ENCODE results near the gene TSC22D3. TPM values are rescaled to one million over a fixed set of nuclear protein-coding genes. Genes with fewer than 3 reads are reported as not detected.
A peak's percentile ranks its signal among the peaks of the same experiment; 100 is the strongest.

TSC22D3 gene
- total and polyA plus RNA-seq, 12 donors = 132 to 474 (median 298) TPM

DNA sequence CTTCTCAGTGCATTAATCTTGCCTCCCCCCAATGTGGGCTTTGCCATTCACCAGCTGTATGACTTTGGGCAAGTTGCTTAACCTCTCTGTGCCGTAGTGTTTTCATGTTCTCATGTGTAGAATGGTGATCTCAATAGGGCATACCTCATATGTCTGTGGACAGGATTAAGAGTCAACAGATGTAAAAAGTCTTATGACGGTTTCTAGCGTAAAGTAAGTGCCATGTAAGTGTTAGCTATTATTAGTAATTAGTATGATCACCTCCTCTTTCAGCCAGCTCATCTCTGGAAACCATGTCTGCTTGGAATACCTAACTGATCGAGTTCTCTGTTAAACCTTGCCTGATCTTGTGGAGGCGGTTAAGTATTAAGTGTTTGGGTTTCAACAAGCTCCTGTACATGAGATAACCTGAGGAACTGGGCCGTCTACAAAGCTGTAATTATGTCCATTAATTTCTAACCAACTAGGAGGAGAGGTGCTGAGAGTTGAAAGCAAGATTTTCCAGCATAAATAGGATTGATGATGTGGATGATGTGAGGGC is 66.3 kb downstream of the TSC22D3 start:
- 85 to 94% (median 90%) methylated on average over 5 to 6 of the region's 6 CpGs for WGBS, 4 donors
- Histone ChIP-seq H3K36me3 (replicated peaks in 1 of 2) (peaks cover 0 to 14% of the 10 kb centered on the region in 2 donors), H3K27me3 (no peaks in the 10 kb centered on the region), H3K4me3 (no peak overlapping the region), H3K27ac (peak overlapping the region in 1 of 5 donors; percentile 81), H3K4me1 (replicated peaks in 1 of 2) (peaks cover 3 to 26% of the 10 kb centered on the region in 2 donors), H3K9me3 (replicated peaks in 1 of 3) (no peaks in the 10 kb centered on the region)
- TF ChIP-seq POLR2A (IDR thresholded peaks at IDR 0.05) = no peak
- TF ChIP-seq CTCF (IDR thresholded peaks at IDR 0.05) = no peak
- DNase-seq = peak in 2 of 7 donors; percentile 0
- intact Hi-C loops (cut with DNase I) = no loop called here

DNA sequence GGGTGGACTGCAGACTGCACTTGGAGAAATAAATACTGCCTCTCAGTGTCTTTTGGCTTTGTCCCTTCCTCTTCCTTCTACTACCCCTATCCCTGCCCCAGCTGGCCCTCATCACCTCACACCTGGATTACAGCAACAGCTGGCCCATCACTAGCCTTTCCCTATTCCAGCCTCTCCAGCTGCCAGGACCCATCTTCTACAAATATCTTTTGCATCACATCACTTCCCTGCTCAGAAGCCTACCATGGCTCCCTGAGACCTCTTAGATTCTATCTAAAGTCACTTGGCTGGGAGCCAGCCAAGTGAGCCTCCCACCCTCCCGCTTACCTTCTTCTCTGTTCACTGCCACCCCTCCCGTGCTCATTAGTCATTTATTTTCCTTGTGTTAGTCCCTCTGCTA is 66.8 kb downstream of the TSC22D3 start:
- DNase-seq = peak in 1 of 7 donors; percentile 4
- no peaks in the 10 kb centered on the region for H3K9me3 ChIP-seq (replicated peaks in 1 of 3)
- intact Hi-C loops (cut with DNase I) = no loop called here
- H3K27me3 ChIP-seq = no peaks in the 10 kb centered on the region
- H3K4me1 ChIP-seq (replicated peaks in 1 of 2) = peaks cover 3 to 26% of the 10 kb centered on the region in 2 donors
- no peak overlapping the region for H3K27ac ChIP-seq
- 61 to 83% (median 71%) methylated on average over 2 of the region's 2 CpGs for WGBS, 4 donors
- peaks cover 0 to 8% of the 10 kb centered on the region in 2 donors for H3K36me3 ChIP-seq (replicated peaks in 1 of 2)
- TF ChIP-seq CTCF (IDR thresholded peaks at IDR 0.05) = no peak
- no peak for TF ChIP-seq POLR2A (IDR thresholded peaks at IDR 0.05)
- H3K4me3 ChIP-seq = no peak overlapping the region

- H3K4me1 ChIP-seq (replicated peaks in 1 of 2) = peaks cover 3 to 20% of the 10 kb centered on the region in 2 donors
- H3K9me3 ChIP-seq (replicated peaks in 1 of 3) = no peaks in the 10 kb centered on the region
- DNase-seq = peak in 1 of 7 donors; percentile 3
- no peak overlapping the region for H3K27ac ChIP-seq
- intact Hi-C loops (cut with DNase I) = no loop called here
- H3K36me3 ChIP-seq (replicated peaks in 1 of 2) = no peaks in the 10 kb centered on the region
- H3K27me3 ChIP-seq = no peaks in the 10 kb centered on the region
- H3K4me3 ChIP-seq = no peak overlapping the region
- TF ChIP-seq POLR2A (IDR thresholded peaks at IDR 0.05) = no peak
- TF ChIP-seq CTCF (IDR thresholded peaks at IDR 0.05) = no peak
- 79 to 96% (median 87%) methylated on average over 9 of the region's 9 CpGs for WGBS, 4 donors
These were observed 67.7 kb downstream of the TSC22D3 start for GRCh38 chrX:107707866-107708265.

DNA sequence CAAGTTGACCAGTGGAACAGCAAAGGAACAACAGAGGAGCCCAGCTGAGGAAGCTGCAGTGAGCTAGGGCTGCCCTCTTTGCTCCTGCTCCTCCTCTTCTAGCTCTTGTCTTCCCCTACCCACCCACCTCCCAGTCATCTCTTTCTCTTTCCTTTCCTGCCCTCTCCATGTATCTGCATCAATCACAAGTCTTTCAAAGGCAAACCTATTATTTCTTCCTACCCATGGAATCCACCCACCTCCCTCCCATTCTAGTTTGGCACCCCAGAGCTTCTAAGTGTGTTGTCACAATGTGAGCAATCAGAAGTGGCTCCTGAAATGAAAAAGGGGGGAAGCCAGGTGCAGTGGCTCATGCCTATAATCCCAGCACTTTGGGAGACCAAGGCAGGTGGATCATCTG is 69.3 kb downstream of the TSC22D3 start:
- Histone ChIP-seq H3K27me3 (no peaks in the 10 kb centered on the region), H3K4me1 (replicated peaks in 1 of 2) (peaks cover 0 to 8% of the 10 kb centered on the region in 2 donors), H3K36me3 (replicated peaks in 1 of 2) (no peaks in the 10 kb centered on the region), H3K9me3 (replicated peaks in 1 of 3) (no peaks in the 10 kb centered on the region), H3K27ac (no peak overlapping the region), H3K4me3 (no peak overlapping the region)
- intact Hi-C loops (cut with DNase I) = no loop called here
- DNase-seq = peak in 1 of 7 donors; percentile 2
- no peak for TF ChIP-seq CTCF (IDR thresholded peaks at IDR 0.05)
- no peak for TF ChIP-seq POLR2A (IDR thresholded peaks at IDR 0.05)
